ENCODE measurements around the gene CCNH. TPM values are rescaled to one million over a fixed set of nuclear protein-coding genes. Genes with fewer than 3 reads are reported as not detected.
A peak's percentile ranks its signal among the peaks of the same experiment; 100 is the strongest.

The CCNH gene
- total RNA-seq, 1 experiment from 2014 or later: 63.2 TPM

GRCh38 chr5:87410931-87411330 lies 1.8 kb downstream of the CCNH start:
- H3K27ac ChIP-seq (ENCODE audit: low read depth, low read length): no peak overlapping the region
- H3K27me3 ChIP-seq (ENCODE audit: insufficient read depth, low read length): no peaks in the 10 kb centered on the region
- no peak for TF ChIP-seq EZH2 (IDR thresholded peaks at IDR 0.05)
- no peak for TF ChIP-seq ZBTB33 (IDR thresholded peaks at IDR 0.05; ENCODE audit: extremely low read depth, insufficient replicate concordance, low read length)
- no peak for TF ChIP-seq ATF3 (IDR thresholded peaks at IDR 0.05)
- no peak for TF ChIP-seq ZNF274 (IDR thresholded peaks at IDR 0.05; ENCODE audit: low read depth, low read length)
- TF ChIP-seq ELF1 (IDR thresholded peaks at IDR 0.05; ENCODE audit: borderline replicate concordance, low read depth): no peak
- no peak for TF ChIP-seq ZFX (IDR thresholded peaks at IDR 0.05)
- TF ChIP-seq YY1 (IDR thresholded peaks at IDR 0.05; ENCODE audit: extremely low read depth, insufficient replicate concordance, low read depth, low read length): no peak
- TF ChIP-seq, protein P1, sequence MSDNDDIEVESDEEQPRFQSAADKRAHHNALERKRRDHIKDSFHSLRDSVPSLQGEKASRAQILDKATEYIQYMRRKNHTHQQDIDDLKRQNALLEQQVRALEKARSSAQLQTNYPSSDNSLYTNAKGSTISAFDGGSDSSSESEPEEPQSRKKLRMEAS (IDR thresholded peaks at IDR 0.05): no peak
- no peak overlapping the region for H2AFZ ChIP-seq (ENCODE audit: low read depth, low read length, poor library complexity, severe bottlenecking)
- peak overlapping the region; percentile 91 for H3K4me2 ChIP-seq (ENCODE audit: low read length)
- H3K4me3 ChIP-seq (replicated peaks in 1 of 2; ENCODE audit: low read depth in 1 of 2, low read length in 2 of 2): peak overlapping the region; percentile 82 to 99; a peak in 3 of 4 replicates
- peak overlapping the region; percentile 96 for H3K9ac ChIP-seq (ENCODE audit: low read length)
- POLR2A ChIA-PET: interaction anchor here (0.9 kb wide), 1 partner anchor 10 kb away, joined by 4 read pairs; no protein-coding TSS in a partner anchor
- H4K20me1 ChIP-seq (ENCODE audit: insufficient read depth): no peaks in the 10 kb centered on the region
- no peaks in the 10 kb centered on the region for H3K9me2 ChIP-seq (ENCODE audit: insufficient read depth)
- ATAC-seq: no peak
- no TSS peak for BruUV-seq (replicated peaks)
- H3K36me3 ChIP-seq (ENCODE audit: control insufficient read depth in 1 of 2, insufficient read depth in 2 of 2, low read length in 2 of 2): peaks cover 40 to 45% of the 10 kb centered on the region in 2 experiments
- H3K4me1 ChIP-seq (ENCODE audit: control insufficient read depth in 1 of 2, insufficient read depth in 2 of 2, low read length in 2 of 2): peaks cover 4 to 9% of the 10 kb centered on the region in 2 experiments; a peak in 3 of 4 replicates
- DNase-seq (ENCODE audit: low read depth, low spot score): no peak
- H3K79me2 ChIP-seq (ENCODE audit: insufficient read depth, low read length): peaks cover 66% of the 10 kb centered on the region
- intact Hi-C loops (cut with micrococcal nuclease): loop anchor here (10.0 kb wide), 1 partner anchor 854 kb away; the partner anchor contains the start of gene TMEM161B
- no peaks in the 10 kb centered on the region for H3K9me3 ChIP-seq (ENCODE audit: control insufficient read depth in 1 of 2, insufficient read depth in 1 of 2, low read depth in 1 of 2, low read length in 2 of 2)
- RAD21 ChIA-PET (ENCODE audit: low non-redundant PET in 1 of 2, low total read pairs in 2 of 2, uncharacterized antibody in 2 of 2, unreplicated experiment in 2 of 2): no interaction called here
- CTCF ChIA-PET: interaction anchor here (1.2 kb wide), 1 partner anchor 340 kb away, joined by 3 read pairs; no protein-coding TSS in a partner anchor

Measured in HCT116 (cell line).